A673 (cell line): Measurements from ENCODE around the gene CTSA. TPM values are rescaled to one million over a fixed set of nuclear protein-coding genes. Genes with fewer than 3 reads are reported as not detected.
"Not testable (repeated sequence)": the region's sequence is repeated elsewhere in the genome, so short reads cannot be mapped to it uniquely, and the experiment has no call there.

ENCODE experiments used
- BruUV-seq: library from RNA; stranded (reverse); fragments of 400-500 nt; replicated peaks from 2 replicates; lab custom pipeline; 2021; lab: Mats Ljungman, UMichigan
- CTCF ChIA-PET: fragments of 300-600 bp; sonication (Branson Sonifier 250); formaldehyde crosslinking; loops from one replicate; lab custom pipeline; 2022; ENCODE audit warnings: antibody characterized with exemption; lab: Charles Lee
- POLR2A ChIA-PET: fragments of 300-600 bp; sonication (Branson Sonifier 250); formaldehyde crosslinking; loops from one replicate; lab custom pipeline; 2022; ENCODE audit warnings: antibody characterized with exemption; ENCODE audit not compliant: low non-redundant PET; lab: Charles Lee
- DNase-seq: peaks from one replicate; pipeline ENCODE4 v3.0.0-alpha.2; 2015; ENCODE audit warnings: low spot score
- H3K27ac ChIP-seq: fragments of 200-600 bp; sonication (generic); 2 replicates; pipeline ENCODE4 v1.5.1; 2016; ENCODE audit warnings: mixed run types, low read depth, mild to moderate bottlenecking, mixed read lengths, antibody characterized with exemption, low read length; ENCODE audit not compliant: poor library complexity, severe bottlenecking
- H3K27me3 ChIP-seq: fragments of 200-600 bp; sonication (generic); replicated peaks from 2 replicates; pipeline ENCODE4 v1.6.1; 2017; ENCODE audit warnings: mixed run types, low read depth, mild to moderate bottlenecking, mixed read lengths, antibody characterized with exemption, low read length; ENCODE audit not compliant: insufficient read depth, poor library complexity
- H3K36me3 ChIP-seq: fragments of 200-600 bp; sonication (generic); 2 replicates; pipeline ENCODE4 v1.6.1; 2016; ENCODE audit warnings: mixed run types, mild to moderate bottlenecking, mixed read lengths, antibody characterized with exemption, low read length; ENCODE audit not compliant: insufficient read depth, poor library complexity, severe bottlenecking
- H3K4me1 ChIP-seq: fragments of 200-600 bp; sonication (generic); 2 replicates; pipeline ENCODE4 v1.6.1; 2017; ENCODE audit warnings: mixed run types, mild to moderate bottlenecking, mixed read lengths, antibody characterized with exemption, low read length; ENCODE audit not compliant: insufficient read depth, poor library complexity, severe bottlenecking
- H3K4me3 ChIP-seq: fragments of 200-600 bp; sonication (generic); 2 replicates; pipeline ENCODE4 v1.5.1; 2016; ENCODE audit warnings: low read depth, mixed run types, mild to moderate bottlenecking, mixed read lengths, low read length; ENCODE audit not compliant: poor library complexity, severe bottlenecking
- H3K9me3 ChIP-seq: fragments of 200-600 bp; sonication (generic); 2 replicates; pipeline ENCODE4 v1.6.1; 2016; ENCODE audit warnings: mixed run types, low read depth, mild to moderate bottlenecking, mixed read lengths, antibody characterized with exemption, low read length; ENCODE audit not compliant: poor library complexity, severe bottlenecking
- CTCF ChIP-seq: fragments of 300-800, 200-600 bp; sonication (generic); conservative IDR thresholded peaks from 2 replicates; pipeline ENCODE4 v1.5.1; 2017; ENCODE audit warnings: low read depth, mild to moderate bottlenecking, antibody characterized with exemption, low read length, moderate library complexity, mixed read lengths
- EZH2 ChIP-seq: fragments of 200-600 bp; sonication (generic); IDR thresholded peaks from 2 replicates; pipeline ENCODE4 v1.6.1; 2017; ENCODE audit warnings: borderline replicate concordance, low read depth, mild to moderate bottlenecking, mixed read lengths, antibody characterized with exemption, low read length; ENCODE audit not compliant: poor library complexity, severe bottlenecking
- intact Hi-C: fragments of 100-400 bp; cut with micrococcal nuclease; formaldehyde crosslinking; loops from one replicate; pipeline ENCODE4 v1.10.0; 2022; ENCODE audit not compliant: unreplicated experiment
- total RNA-seq: library from RNA; stranded (reverse); gene quantifications from 2 replicates; pipeline ENCODE4 v1.2.3, GENCODE V29; 2021

Gene CTSA
- total RNA-seq, 1 experiment from 2014 or later, result 83.5 TPM

- Histone ChIP-seq H3K27ac (no peak overlapping the region), H3K4me3 (no peak overlapping the region), H3K4me1 (no peaks in the 10 kb centered on the region), H3K27me3 (no peaks in the 10 kb centered on the region), H3K9me3 (no peaks in the 10 kb centered on the region), H3K36me3 (no peaks in the 10 kb centered on the region)
- CTCF ChIA-PET, result no interaction called here
- intact Hi-C loops, result no loop called here
- TF ChIP-seq EZH2 (no peak), CTCF (no peak)
- DNase-seq, result no peak
- POLR2A ChIA-PET, result interaction anchor here (0.6 kb wide), 1 partner anchor 34 kb away, joined by 15 read pairs; no protein-coding TSS in a partner anchor
- BruUV-seq, result no TSS peak
Measured at GRCh38 chr20:45927071-45927878, 36.1 kb downstream of the CTSA start.

DNA sequence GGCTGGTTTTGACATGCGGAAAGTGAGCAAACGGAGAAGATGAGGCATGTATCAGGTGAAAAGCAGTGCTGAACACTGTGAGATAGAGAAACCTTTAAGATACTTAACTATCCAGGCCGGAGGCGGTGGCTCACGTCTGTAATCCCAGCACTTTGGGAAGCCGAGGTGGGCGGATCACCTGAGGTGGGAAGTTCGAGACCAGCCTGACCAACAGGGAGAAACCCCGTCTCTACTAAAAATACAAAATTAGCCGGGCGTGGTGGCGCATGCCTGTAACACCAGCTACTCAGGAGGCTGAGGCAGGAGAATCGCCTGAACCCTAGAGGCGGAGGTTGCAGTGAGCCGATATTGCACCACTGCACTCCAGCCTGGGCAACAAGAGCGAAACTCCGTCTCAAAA, 40.5 kb downstream of the CTSA start:
- H3K9me3 ChIP-seq, CTCF ChIA-PET, DNase-seq, H3K4me3 ChIP-seq, POLR2A ChIA-PET, intact Hi-C loops, BruUV-seq, H3K36me3 ChIP-seq, H3K27me3 ChIP-seq, H3K27ac ChIP-seq: not testable (repeated sequence)
- peaks cover 14% of the 10 kb centered on the region for H3K4me1 ChIP-seq

DNA sequence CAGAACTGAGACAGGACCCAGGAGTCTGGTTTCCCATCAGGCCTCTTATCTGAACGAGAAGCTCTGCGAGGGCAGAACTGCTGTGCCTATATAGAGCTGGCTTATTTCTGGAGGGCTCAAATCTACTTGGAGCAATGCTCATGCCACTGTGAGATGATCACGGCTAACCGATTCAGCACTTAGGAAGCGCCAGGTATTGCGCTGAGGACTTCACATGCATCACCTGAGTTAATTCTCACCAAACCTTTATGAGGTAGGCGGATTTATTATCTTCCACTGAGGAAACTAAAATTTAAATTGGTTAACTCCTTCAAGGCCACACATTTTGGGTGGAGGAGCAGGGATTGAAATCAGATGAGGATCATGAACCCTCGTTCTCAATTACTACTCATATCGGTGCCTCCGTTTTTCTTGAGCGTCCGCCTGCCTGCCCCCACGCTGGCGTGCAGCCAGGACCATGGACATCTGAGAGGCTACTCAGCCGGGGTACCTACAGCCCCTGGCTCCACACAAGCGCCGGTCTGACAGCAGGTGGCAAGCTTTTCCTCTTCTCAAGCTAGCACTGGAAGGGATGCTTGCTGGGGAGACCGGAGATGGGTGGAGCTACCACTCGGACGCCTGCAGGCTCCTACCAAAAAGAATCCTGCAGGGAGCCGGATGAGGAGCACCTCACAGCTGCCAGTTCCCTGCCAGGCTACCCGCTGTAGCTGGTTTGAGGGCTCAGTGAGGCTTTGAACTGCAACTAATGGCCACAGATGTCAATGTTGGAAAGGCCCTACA, 42.3 kb downstream of the CTSA start:
- H3K27ac ChIP-seq, result peak overlapping the region; percentile 100
- ChIA-PET CTCF (no interaction called here), POLR2A (interaction anchor here (0.5 kb wide), 2 partner anchors 11 to 431 kb away, joined by 3 to 7 read pairs; no protein-coding TSS in a partner anchor)
- intact Hi-C loops, result loop anchor here (1.0 kb wide), 1 partner anchor 23 kb away; no protein-coding TSS in a partner anchor
- peak; percentile 94 for DNase-seq
- peaks cover 29% of the 10 kb centered on the region for H3K4me1 ChIP-seq
- peaks cover 12% of the 10 kb centered on the region for H3K36me3 ChIP-seq
- TF ChIP-seq CTCF, result peak; percentile 40
- no peak for TF ChIP-seq EZH2
- H3K4me3 ChIP-seq, result peak overlapping the region; percentile 97
- no peaks in the 10 kb centered on the region for H3K9me3 ChIP-seq
- no peaks in the 10 kb centered on the region for H3K27me3 ChIP-seq
- no TSS peak for BruUV-seq
